Osteocyte (in vitro differentiated cells): ENCODE results near the gene ATP1A3. TPM values are rescaled to one million over a fixed set of nuclear protein-coding genes. Genes with fewer than 3 reads are reported as not detected.

Experiments used
- DNase-seq: peaks from one replicate; pipeline ENCODE4 v3.0.0; 2021; ENCODE audit warnings: mixed read lengths; ENCODE audit not compliant: unreplicated experiment; ENCODE audit errors: extremely low spot score
- H3K27ac Mint-ChIP-seq: one replicate; pipeline ENCODE4 v1.8.0; 2021; ENCODE audit warnings: mild to moderate bottlenecking, mixed read lengths; ENCODE audit not compliant: unreplicated experiment
- H3K27me3 Mint-ChIP-seq: one replicate; pipeline ENCODE4 v1.8.0; 2021; ENCODE audit warnings: mixed read lengths; ENCODE audit not compliant: unreplicated experiment
- H3K36me3 Mint-ChIP-seq: one replicate; pipeline ENCODE4 v1.8.0; 2021; ENCODE audit warnings: mixed read lengths; ENCODE audit not compliant: unreplicated experiment
- H3K4me1 Mint-ChIP-seq: one replicate; pipeline ENCODE4 v1.8.0; 2021; ENCODE audit warnings: mixed read lengths; ENCODE audit not compliant: unreplicated experiment
- H3K4me3 Mint-ChIP-seq: one replicate; pipeline ENCODE4 v1.8.0; 2021; ENCODE audit warnings: mild to moderate bottlenecking, moderate library complexity, mixed read lengths; ENCODE audit not compliant: unreplicated experiment
- H3K9me3 Mint-ChIP-seq: one replicate; pipeline ENCODE4 v1.8.0; 2021; ENCODE audit warnings: mixed read lengths; ENCODE audit not compliant: unreplicated experiment
- CTCF ChIP-seq: fragments of 200-600 bp; sonication (generic); IDR thresholded peaks from 2 replicates; pipeline ENCODE4 v1.5.0; 2021; ENCODE audit warnings: antibody characterized with exemption, mild to moderate bottlenecking, moderate library complexity
- total RNA-seq: library from RNA; stranded (reverse); gene quantifications from 2 replicates; pipeline ENCODE4 v1.2.1, GENCODE V29; 2021

The ATP1A3 gene
- total RNA-seq, 1 donor from 2014 or later: not detected

DNA sequence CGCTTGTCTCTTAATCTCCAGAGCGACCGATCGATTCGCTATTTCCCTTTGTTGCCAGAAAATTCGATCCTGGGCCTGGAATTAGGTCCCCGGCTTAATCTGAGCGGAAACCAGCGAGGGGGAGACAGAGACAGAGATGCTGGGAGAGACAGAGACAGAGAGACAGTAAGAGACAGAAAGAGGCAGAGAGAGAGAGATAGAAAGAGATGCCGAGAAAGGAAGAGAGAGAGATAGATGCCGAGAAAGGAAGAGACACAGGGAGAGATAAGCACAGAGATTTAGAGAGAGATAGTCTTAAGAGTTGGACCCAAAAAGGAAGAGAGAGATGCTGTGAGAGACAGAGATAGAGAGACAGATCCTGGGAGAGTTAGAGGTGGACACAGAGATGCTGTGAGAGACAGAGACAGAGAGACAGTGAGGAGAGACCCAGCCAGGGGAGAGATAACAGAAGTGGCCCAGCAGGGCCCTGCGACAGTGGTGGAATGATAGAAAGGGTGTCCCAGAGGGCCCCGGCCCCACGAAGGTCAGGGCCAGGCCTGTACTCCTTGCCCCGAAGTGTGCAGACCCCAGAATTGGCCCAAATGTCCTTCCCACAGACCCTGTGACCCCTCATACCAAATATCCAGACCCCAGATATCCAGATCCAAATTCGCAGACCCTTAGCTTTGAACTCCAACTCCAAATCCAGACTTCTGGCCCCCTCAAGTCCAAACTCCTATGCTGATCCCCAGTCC, 67.1 kb downstream of the ATP1A3 start:
- TF ChIP-seq CTCF: no peak
- Mint-ChIP-seq H3K9me3 (no peaks in the 10 kb centered on the region), H3K4me3 (no peak overlapping the region), H3K27ac (no peak overlapping the region), H3K36me3 (no peaks in the 10 kb centered on the region), H3K4me1 (peaks cover 12% of the 10 kb centered on the region), H3K27me3 (peaks cover 40% of the 10 kb centered on the region)
- no peak for DNase-seq

DNA sequence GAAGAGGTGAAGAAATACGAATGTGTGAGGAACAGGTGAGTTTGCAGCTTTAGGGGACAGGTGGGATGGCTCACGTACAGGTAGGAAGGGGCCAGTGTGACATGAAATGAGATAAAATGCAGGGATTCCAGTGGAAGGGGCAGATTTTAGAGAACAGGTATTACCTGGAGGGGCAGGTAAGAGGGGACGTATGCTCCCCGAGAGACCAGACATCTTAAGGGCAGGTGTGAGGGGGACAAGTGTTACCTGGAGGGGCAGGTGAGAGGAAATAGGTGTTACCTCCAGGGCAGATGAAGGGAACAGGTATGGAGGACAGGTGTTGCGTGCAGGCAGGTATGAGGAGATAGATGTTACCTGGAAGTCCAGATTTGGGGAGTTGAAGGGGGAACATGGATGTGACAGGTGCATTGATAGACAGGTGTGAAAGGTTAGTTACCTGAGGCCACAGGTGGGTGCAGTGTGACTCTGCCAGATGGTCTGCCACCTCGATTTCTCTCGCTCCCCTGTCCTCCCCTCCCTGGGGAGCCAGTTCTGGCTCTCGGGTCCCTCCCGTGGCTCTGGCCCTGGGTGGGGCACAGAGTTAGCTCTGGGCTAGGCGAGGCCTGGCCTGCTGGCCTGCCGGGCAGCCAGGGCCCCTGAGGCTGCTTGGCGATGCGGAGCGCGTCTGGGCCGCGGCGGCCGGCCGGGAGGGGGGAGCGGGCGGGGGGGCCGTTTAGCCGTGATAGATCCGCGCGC, 67.8 kb downstream of the ATP1A3 start:
- Mint-ChIP-seq H3K27me3 (peaks cover 36% of the 10 kb centered on the region), H3K27ac (no peak overlapping the region), H3K4me1 (peaks cover 10% of the 10 kb centered on the region), H3K9me3 (no peaks in the 10 kb centered on the region), H3K4me3 (no peak overlapping the region), H3K36me3 (no peaks in the 10 kb centered on the region)
- no peak for TF ChIP-seq CTCF
- no peak for DNase-seq

DNA sequence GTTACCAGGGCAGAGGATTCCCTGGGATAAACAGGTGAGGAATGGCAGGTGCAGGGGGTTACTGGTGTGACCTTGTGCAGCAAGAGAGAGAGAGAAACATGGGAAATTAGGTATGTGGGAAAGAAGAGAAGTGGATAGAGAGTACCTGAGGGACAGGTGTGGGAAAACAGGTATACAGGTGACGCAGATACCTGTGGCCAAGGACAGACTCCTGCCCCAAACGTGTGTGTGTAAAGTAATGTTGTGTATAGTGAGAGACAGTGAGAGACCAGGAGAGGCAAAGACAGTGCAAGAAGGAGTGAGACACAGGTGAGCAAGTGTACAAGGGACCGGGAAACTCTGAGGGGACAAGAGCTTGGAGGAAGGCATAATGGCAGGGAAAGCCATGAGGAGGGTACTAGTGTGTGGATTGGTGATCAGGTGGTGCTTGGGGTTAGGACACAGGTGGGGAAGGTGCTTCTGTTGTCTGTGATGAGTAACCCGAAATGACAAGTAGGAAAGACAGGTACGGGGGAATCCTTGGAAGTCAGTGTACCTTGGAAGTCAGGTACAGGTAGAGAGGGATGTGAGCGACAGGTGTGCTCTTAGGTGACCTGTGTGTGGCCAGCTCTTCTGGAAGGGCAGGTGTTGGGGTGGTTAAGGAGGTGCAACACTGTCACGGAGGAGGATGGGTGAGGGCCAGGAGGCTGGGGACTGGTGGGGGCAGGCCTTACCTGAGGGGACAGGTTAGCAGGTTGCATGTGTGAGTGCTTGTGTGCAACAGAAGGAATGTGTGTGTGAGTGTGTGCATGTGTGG, 68.6 kb downstream of the ATP1A3 start:
- H3K9me3 Mint-ChIP-seq: no peaks in the 10 kb centered on the region
- H3K4me1 Mint-ChIP-seq: peaks cover 9% of the 10 kb centered on the region
- no peak overlapping the region for H3K27ac Mint-ChIP-seq
- H3K27me3 Mint-ChIP-seq: peaks cover 30% of the 10 kb centered on the region
- TF ChIP-seq CTCF: no peak
- no peak overlapping the region for H3K4me3 Mint-ChIP-seq
- H3K36me3 Mint-ChIP-seq: no peaks in the 10 kb centered on the region
- DNase-seq: no peak

DNA sequence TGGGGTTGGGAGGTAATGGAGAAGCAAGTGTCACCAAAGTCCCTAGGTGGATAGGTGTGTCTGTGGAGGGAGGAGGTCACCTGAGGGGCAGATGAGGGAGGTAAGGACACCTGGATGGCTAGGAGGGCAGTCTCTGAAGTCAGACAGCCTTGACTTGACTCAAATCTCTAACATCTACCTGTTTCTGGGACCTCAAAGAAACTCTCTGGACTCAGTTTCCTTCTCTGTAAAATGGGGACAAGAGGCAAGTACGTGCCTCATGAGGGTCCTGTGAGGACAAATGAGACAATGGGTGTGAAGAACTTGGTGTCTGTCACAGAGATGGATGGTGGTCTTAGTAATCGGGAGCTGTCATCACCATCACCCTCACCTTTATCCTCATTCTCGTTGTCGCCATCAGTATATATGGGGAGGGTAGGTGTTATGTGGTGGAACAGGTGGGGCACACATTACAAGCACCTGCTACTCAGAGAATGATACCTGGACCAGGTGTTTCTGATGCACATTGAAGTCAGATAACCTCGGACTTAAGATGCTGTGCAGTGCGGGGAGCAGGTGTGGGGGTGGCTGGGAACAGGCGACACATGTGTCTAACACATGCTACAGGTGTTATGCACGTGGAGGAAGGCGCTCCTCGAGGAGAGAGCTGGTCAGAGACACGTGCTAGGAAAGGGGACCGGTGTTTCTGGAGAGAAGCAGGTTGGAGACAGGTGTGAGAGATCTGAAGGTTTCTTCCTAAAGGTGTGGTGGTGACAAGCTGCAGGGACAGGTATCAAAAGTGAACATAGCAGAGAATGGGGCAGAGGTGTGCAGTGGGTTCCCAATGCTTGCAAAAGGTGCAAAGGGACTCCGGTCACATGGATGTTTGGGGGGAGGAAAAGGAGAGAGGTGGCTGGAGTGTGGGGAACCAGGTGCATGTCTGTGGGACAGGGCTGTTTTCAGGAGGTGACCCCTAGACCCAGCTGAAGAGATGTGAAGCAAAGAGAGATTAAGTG, 69.6 kb downstream of the ATP1A3 start:
- H3K9me3 Mint-ChIP-seq: no peaks in the 10 kb centered on the region
- H3K27me3 Mint-ChIP-seq: peaks cover 22% of the 10 kb centered on the region
- peaks cover 9% of the 10 kb centered on the region for H3K4me1 Mint-ChIP-seq
- no peak overlapping the region for H3K27ac Mint-ChIP-seq
- no peak for TF ChIP-seq CTCF
- no peak for DNase-seq
- no peak overlapping the region for H3K4me3 Mint-ChIP-seq
- H3K36me3 Mint-ChIP-seq: no peaks in the 10 kb centered on the region
